Measurements from ENCODE around the gene PTPRG. TPM values are rescaled to one million over a fixed set of nuclear protein-coding genes. Genes with fewer than 3 reads are reported as not detected.

Gene PTPRG
- total and polyA plus RNA-seq, 7 donors, result 0.69 to 76.3 (median 62.7) TPM

DNA sequence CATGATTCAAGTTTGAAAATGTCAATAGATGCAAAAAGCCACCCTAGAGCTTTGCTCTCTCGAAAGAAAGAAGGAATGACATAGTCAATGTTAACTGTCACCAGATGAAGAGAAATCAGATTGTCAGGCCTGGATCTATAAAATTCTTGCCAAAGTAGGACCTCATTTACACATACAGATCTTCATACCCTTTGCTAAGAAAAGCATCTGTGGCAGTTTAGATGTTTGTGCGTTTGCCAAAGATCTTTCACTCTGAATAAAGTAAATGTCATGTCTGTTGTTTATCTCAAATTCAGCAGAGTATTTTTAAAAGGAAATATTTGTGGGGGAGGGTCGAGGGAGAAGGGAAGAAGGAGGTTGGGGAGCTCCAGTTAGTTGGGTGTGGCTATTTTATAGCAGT, 692.6 kb downstream of the PTPRG start:
- WGBS, 2 donors, result 68 to 69% methylated on average over 3 of the region's 3 CpGs
- Histone ChIP-seq H3K4me3 (no peak overlapping the region), H3K36me3 (peaks cover 0 to 8% (median 0%) of the 10 kb centered on the region in 4 donors), H3K27me3 (no peaks in the 10 kb centered on the region), H3K27ac (no peak overlapping the region), H3K4me1 (peaks cover 0 to 4% (median 0%) of the 10 kb centered on the region in 4 donors), H3K9me3 (no peaks in the 10 kb centered on the region)
- intact Hi-C loops (cut with DNase I), result no loop called here
- no peak for DNase-seq
- TF ChIP-seq EP300 (IDR thresholded peaks at IDR 0.05), result no peak
- TF ChIP-seq POLR2AphosphoS5 (IDR thresholded peaks at IDR 0.05), result no peak
- no peak for TF ChIP-seq POLR2A (IDR thresholded peaks at IDR 0.05)
- TF ChIP-seq, protein P1, sequence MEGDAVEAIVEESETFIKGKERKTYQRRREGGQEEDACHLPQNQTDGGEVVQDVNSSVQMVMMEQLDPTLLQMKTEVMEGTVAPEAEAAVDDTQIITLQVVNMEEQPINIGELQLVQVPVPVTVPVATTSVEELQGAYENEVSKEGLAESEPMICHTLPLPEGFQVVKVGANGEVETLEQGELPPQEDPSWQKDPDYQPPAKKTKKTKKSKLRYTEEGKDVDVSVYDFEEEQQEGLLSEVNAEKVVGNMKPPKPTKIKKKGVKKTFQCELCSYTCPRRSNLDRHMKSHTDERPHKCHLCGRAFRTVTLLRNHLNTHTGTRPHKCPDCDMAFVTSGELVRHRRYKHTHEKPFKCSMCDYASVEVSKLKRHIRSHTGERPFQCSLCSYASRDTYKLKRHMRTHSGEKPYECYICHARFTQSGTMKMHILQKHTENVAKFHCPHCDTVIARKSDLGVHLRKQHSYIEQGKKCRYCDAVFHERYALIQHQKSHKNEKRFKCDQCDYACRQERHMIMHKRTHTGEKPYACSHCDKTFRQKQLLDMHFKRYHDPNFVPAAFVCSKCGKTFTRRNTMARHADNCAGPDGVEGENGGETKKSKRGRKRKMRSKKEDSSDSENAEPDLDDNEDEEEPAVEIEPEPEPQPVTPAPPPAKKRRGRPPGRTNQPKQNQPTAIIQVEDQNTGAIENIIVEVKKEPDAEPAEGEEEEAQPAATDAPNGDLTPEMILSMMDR (IDR thresholded peaks at IDR 0.05), result no peak

DNA sequence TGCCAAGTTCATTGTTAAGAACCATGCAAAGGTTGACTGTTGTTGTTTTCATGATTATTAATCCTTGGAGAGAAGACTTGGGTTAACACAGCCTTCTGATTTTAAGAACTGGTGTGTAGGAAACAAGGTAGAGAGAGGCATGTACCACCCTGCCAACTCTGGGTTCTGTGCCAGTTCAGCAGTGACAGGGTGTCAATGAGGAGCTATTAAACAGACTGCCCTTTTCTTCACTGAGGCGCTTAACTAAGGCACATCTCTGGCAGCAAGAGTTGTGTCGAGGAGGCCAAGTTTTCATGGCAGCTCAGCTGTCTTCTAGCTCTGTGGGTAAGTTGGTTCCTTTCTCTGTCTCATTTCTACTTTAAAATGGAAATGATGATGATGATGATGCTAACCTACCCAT, 694.4 kb downstream of the PTPRG start:
- Histone ChIP-seq H3K27me3 (no peaks in the 10 kb centered on the region), H3K9me3 (no peaks in the 10 kb centered on the region)
- TF ChIP-seq, protein P1 (IDR thresholded peaks at IDR 0.05), result no peak
- TF ChIP-seq POLR2A (IDR thresholded peaks at IDR 0.05) (no peak), POLR2AphosphoS5 (IDR thresholded peaks at IDR 0.05) (no peak), EP300 (IDR thresholded peaks at IDR 0.05) (no peak)

DNA sequence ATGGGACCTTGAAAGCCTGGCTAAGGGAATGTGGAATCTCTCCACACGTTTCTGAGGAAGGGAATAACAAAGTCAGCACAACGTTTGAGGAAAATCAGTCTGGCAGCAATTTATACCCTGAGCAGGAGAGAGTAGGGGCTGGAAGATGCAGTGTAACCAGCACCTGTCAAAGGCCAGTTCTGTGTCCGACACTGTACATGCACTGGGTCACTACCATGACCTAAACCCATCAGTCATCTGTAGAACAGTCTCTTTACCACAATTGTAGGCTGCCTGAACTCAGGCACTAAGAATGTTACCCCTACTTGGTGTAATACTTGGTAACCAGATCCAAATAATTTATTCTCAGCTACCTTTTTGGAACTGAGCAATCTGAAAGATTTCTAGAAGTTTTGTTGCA, 698.6 kb downstream of the PTPRG start:
- H3K4me1 ChIP-seq, result no peaks in the 10 kb centered on the region
- DNase-seq, result no peak
- no peaks in the 10 kb centered on the region for H3K9me3 ChIP-seq
- H3K27ac ChIP-seq, result no peak overlapping the region
- intact Hi-C loops (cut with DNase I), result no loop called here
- WGBS, 2 donors, result 43 to 65% methylated on average over 3 of the region's 3 CpGs
- no peak overlapping the region for H3K4me3 ChIP-seq
- TF ChIP-seq POLR2A (IDR thresholded peaks at IDR 0.05), result no peak
- TF ChIP-seq, protein P1 (IDR thresholded peaks at IDR 0.05), result no peak
- TF ChIP-seq POLR2AphosphoS5 (IDR thresholded peaks at IDR 0.05), result no peak
- no peak for TF ChIP-seq EP300 (IDR thresholded peaks at IDR 0.05)
- no peaks in the 10 kb centered on the region for H3K27me3 ChIP-seq
- peaks cover 0 to 28% (median 4%) of the 10 kb centered on the region in 4 donors for H3K36me3 ChIP-seq

More for the DNA sequence above, 694.4 kb downstream of the PTPRG start:
- no peaks in the 10 kb centered on the region for H3K4me1 ChIP-seq
- 96% methylated on average over 2 of the region's 2 CpGs for WGBS, 2 donors
- intact Hi-C loops (cut with DNase I), result no loop called here
- no peak overlapping the region for H3K27ac ChIP-seq
- peaks cover 0 to 8% (median 0%) of the 10 kb centered on the region in 4 donors for H3K36me3 ChIP-seq
- DNase-seq, result no peak
- no peak overlapping the region for H3K4me3 ChIP-seq

DNA sequence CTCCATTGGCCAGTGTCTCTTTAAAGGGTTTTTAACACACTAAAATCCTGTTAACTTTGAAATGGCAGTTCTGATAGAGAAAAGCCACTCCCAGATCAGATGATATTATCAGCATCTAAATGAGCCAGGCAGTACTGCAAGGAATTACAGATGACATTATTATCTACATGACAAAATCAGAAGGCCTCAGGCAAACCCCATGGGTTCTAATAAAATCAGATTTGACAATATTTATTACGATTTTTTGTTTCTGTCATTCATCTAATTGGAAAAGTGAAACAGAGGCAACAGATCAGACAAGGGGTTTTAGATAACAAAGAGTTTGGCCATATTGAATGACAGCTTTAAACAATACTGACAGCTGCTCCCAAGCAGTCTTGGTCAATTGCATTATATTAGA, 699.3 kb downstream of the PTPRG start:
- intact Hi-C loops (cut with DNase I), result no loop called here
- 92 to 95% methylated on average over 1 of the region's 1 CpG for WGBS, 2 donors

DNA sequence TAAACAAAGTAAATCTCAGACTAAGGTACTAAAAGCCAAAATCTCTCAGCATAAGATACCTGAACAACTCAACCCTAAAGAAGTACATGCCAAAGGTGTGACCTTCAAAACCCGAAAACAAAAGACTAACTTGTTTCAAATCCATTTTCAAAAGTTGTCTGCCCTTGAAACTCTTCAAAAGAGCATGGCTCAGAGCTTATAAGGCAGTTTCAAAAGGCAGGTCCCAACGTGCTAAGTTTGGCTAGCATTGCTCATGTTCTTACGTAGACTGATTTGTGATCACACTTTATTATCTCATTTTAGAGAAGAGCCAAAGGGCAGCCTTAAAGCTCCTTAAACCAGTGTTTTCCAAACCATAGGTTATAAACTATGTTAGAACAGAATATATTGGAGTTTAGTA, 699.8 kb downstream of the PTPRG start:
- H3K27ac ChIP-seq, result no peak overlapping the region
- H3K4me3 ChIP-seq, result no peak overlapping the region
- TF ChIP-seq POLR2A (IDR thresholded peaks at IDR 0.05), result no peak
- no peak for TF ChIP-seq POLR2AphosphoS5 (IDR thresholded peaks at IDR 0.05)
- TF ChIP-seq, protein P1 (IDR thresholded peaks at IDR 0.05), result no peak
- TF ChIP-seq EP300 (IDR thresholded peaks at IDR 0.05), result no peak
- no peaks in the 10 kb centered on the region for H3K4me1 ChIP-seq
- peaks cover 0 to 20% (median 4%) of the 10 kb centered on the region in 4 donors for H3K36me3 ChIP-seq
- no peaks in the 10 kb centered on the region for H3K27me3 ChIP-seq
- H3K9me3 ChIP-seq, result no peaks in the 10 kb centered on the region
- intact Hi-C loops (cut with DNase I), result no loop called here
- no peak for DNase-seq
- 72 to 81% methylated on average over 3 of the region's 3 CpGs for WGBS, 2 donors

More for the DNA sequence above, 699.3 kb downstream of the PTPRG start:
- H3K27me3 ChIP-seq, result no peaks in the 10 kb centered on the region
- no peak overlapping the region for H3K4me3 ChIP-seq
- DNase-seq, result no peak
- TF ChIP-seq EP300 (IDR thresholded peaks at IDR 0.05) (no peak), POLR2A (IDR thresholded peaks at IDR 0.05) (no peak)
- H3K4me1 ChIP-seq, result no peaks in the 10 kb centered on the region
- no peaks in the 10 kb centered on the region for H3K9me3 ChIP-seq
- peaks cover 0 to 24% (median 4%) of the 10 kb centered on the region in 4 donors for H3K36me3 ChIP-seq
- H3K27ac ChIP-seq, result no peak overlapping the region
